Vagina (tissue), 2 donors: ENCODE results near the gene PROKR2. TPM values are rescaled to one million over a fixed set of nuclear protein-coding genes. Genes with fewer than 3 reads are reported as not detected.

Experiments used
- DNase-seq, 2 donors: peaks; one replicate each; pipeline ENCODE4 v3.0.0-alpha.2; 2017; ENCODE audit errors: extremely low spot score in 2 of 2
- H3K27ac ChIP-seq: fragments of 200-600 bp; sonication (generic); one replicate; pipeline ENCODE4 v1.5.1; 2019
- H3K27me3 ChIP-seq: fragments of 200-600 bp; sonication (generic); one replicate; pipeline ENCODE4 v1.5.1; 2019
- H3K36me3 ChIP-seq, 2 donors: fragments of 200-600 bp; sonication (generic); one replicate each; pipeline ENCODE4 v1.5.1; 2017 to 2019
- H3K4me1 ChIP-seq: fragments of 200-600 bp; sonication (generic); one replicate; pipeline ENCODE4 v1.5.1; 2019
- H3K4me3 ChIP-seq, 2 donors: fragments of 200-600 bp; sonication (generic); 1 replicate in 1 of 2; 2 replicates in 1 of 2; pipeline ENCODE4 v1.5.1; 2016 to 2019
- H3K9me3 ChIP-seq: fragments of 200-600 bp; sonication (generic); one replicate; pipeline ENCODE4 v1.5.1; 2019
- CTCF ChIP-seq, 3 experiments: fragments of 450-650 bp in 2 of 3; fragments of 200-600 bp in 1 of 3; sonication (generic) in 1 of 3; IDR thresholded peaks; one replicate each; pipeline ENCODE4 v1.5.1; 2017 to 2019; ENCODE audit warnings: antibody characterized with exemption in 3 of 3, mild to moderate bottlenecking in 2 of 3, moderate library complexity in 2 of 3
- POLR2A ChIP-seq, 2 donors: fragments of 450-650 bp; IDR thresholded peaks; one replicate each; pipeline ENCODE4 v1.6.1; 2017; ENCODE audit warnings: antibody characterized with exemption in 2 of 2, mild to moderate bottlenecking in 2 of 2, moderate library complexity in 2 of 2
- POLR2AphosphoS5 ChIP-seq, 2 donors: sonication (generic); formaldehyde crosslinking; IDR thresholded peaks; one replicate each; pipeline ENCODE4 v1.9.0; 2017; ENCODE audit warnings: antibody characterized with exemption in 2 of 2, mild to moderate bottlenecking in 2 of 2, low read depth in 1 of 2; ENCODE audit not compliant: insufficient read depth in 1 of 2
- intact Hi-C: fragments of 100-400 bp; cut with DNase I; formaldehyde crosslinking; loops from one replicate; pipeline ENCODE4 v1.15.1; 2023
- small RNA-seq: library from RNA; depleted of rRNA; stranded (forward); fragments of <200 nt; gene quantifications from one replicate; pipeline ENCODE3, GENCODE V24; 2016
- total RNA-seq: library from RNA; depleted of rRNA; stranded (reverse); fragments of >200 nt; gene quantifications from one replicate; pipeline ENCODE4 v1.2.3, GENCODE V29; 2016

The PROKR2 gene
- total RNA-seq, 1 donor from 2014 or later, result not detected

- Histone ChIP-seq H3K36me3 (no peaks in the 10 kb centered on the region), H3K9me3 (no peaks in the 10 kb centered on the region), H3K27me3 (no peaks in the 10 kb centered on the region), H3K4me3 (no peak overlapping the region), H3K27ac (no peak overlapping the region), H3K4me1 (no peaks in the 10 kb centered on the region)
- intact Hi-C loops, result no loop called here
- TF ChIP-seq CTCF (IDR thresholded peaks at IDR 0.05), result no peak
- no peak for TF ChIP-seq POLR2AphosphoS5 (IDR thresholded peaks at IDR 0.05; ENCODE audit: insufficient read depth in 1 of 2, low read depth in 1 of 2)
- TF ChIP-seq POLR2A (IDR thresholded peaks at IDR 0.05), result no peak
- DNase-seq, result no peak
These were observed 46.2 kb downstream of the PROKR2 start for GRCh38 chr20:5270603-5271002.

- Histone ChIP-seq H3K4me1 (no peaks in the 10 kb centered on the region), H3K9me3 (no peaks in the 10 kb centered on the region), H3K36me3 (no peaks in the 10 kb centered on the region), H3K4me3 (no peak overlapping the region), H3K27ac (no peak overlapping the region), H3K27me3 (no peaks in the 10 kb centered on the region)
- no peak for TF ChIP-seq CTCF (IDR thresholded peaks at IDR 0.05)
- DNase-seq, result no peak
- intact Hi-C loops, result no loop called here
These were observed 48.3 kb downstream of the PROKR2 start for GRCh38 chr20:5268449-5268848.

GRCh38 chr20:5267092-5267491, 49.7 kb downstream of the PROKR2 start:
- Histone ChIP-seq H3K4me1 (no peaks in the 10 kb centered on the region), H3K27ac (no peak overlapping the region), H3K27me3 (no peaks in the 10 kb centered on the region), H3K36me3 (no peaks in the 10 kb centered on the region), H3K9me3 (no peaks in the 10 kb centered on the region), H3K4me3 (no peak overlapping the region)
- TF ChIP-seq POLR2AphosphoS5 (IDR thresholded peaks at IDR 0.05; ENCODE audit: insufficient read depth in 1 of 2, low read depth in 1 of 2) (no peak), CTCF (IDR thresholded peaks at IDR 0.05) (no peak), POLR2A (IDR thresholded peaks at IDR 0.05) (no peak)
- DNase-seq, result no peak
- intact Hi-C loops, result no loop called here

Small RNAs within 50 kb of the gene (small RNA-seq; reads per million reads assigned to genes)
- not detected for gene RNA5-8SP7

Other genes with a start within 250 kb of the PROKR2 start
- 58.9 TPM for gene TMEM230, start 203.9 kb downstream of the PROKR2 start, total RNA-seq
- gene PCNA, start 197.0 kb downstream of the PROKR2 start, total RNA-seq, result 42.2 TPM
- 24.8 TPM for gene CDS2, start 189.9 kb downstream of the PROKR2 start, total RNA-seq